PC-3 (cell line): ENCODE results near the gene ADTRP. TPM values are rescaled to one million over a fixed set of nuclear protein-coding genes. Genes with fewer than 3 reads are reported as not detected.

ENCODE experiments used
- ATAC-seq: fragments of 200-7000 bp; cut with Tn5 transposase; 2 replicates; pipeline ENCODE4 v1.9.1; 2020; ENCODE audit warnings: mild to moderate bottlenecking, moderate library complexity
- BruUV-seq: library from RNA; stranded (reverse); fragments of 400-500 nt; replicated peaks from 2 replicates; lab custom pipeline; 2021; lab: Mats Ljungman, UMichigan
- CTCF ChIA-PET: fragments of 300-600 bp; sonication (Branson Sonifier 250); formaldehyde crosslinking; loops from one replicate; lab custom pipeline; 2022; ENCODE audit warnings: antibody characterized with exemption; lab: Charles Lee
- POLR2A ChIA-PET: fragments of 300-600 bp; sonication (Branson Sonifier 250); formaldehyde crosslinking; loops from one replicate; lab custom pipeline; 2022; ENCODE audit warnings: antibody characterized with exemption; ENCODE audit not compliant: unreplicated experiment; lab: Charles Lee
- DNase-seq: peaks from one replicate; pipeline ENCODE4 v3.0.0-alpha.2; 2015
- H2AFZ ChIP-seq: fragments of 300-600 bp; sonication (generic); 2 replicates; pipeline ENCODE4 v1.6.0; 2016; ENCODE audit warnings: antibody characterized with exemption, low read length
- H3F3A ChIP-seq: fragments of 300-600 bp; sonication (generic); one replicate; pipeline ENCODE4 v1.6.0; 2017; ENCODE audit warnings: antibody characterized with exemption, low read length, control low read depth, mild to moderate bottlenecking; ENCODE audit not compliant: unreplicated experiment
- H3K27ac ChIP-seq: fragments of 300-600 bp; sonication (generic); 2 replicates; pipeline ENCODE4 v1.5.1; 2016; ENCODE audit warnings: mild to moderate bottlenecking, low read length
- H3K27me3 ChIP-seq: fragments of 300-600 bp; sonication (generic); 2 replicates; pipeline ENCODE4 v1.6.1; 2016; ENCODE audit warnings: low read length, mixed read lengths
- H3K36me3 ChIP-seq: fragments of 300-600 bp; sonication (generic); 2 replicates; pipeline ENCODE4 v1.6.1; 2016; ENCODE audit warnings: low read depth, mixed run types, low read length, mixed read lengths
- H3K4me1 ChIP-seq: fragments of 300-600 bp; sonication (generic); 2 replicates; pipeline ENCODE4 v1.5.1; 2016; ENCODE audit warnings: low read length; ENCODE audit not compliant: insufficient read depth
- H3K4me2 ChIP-seq: fragments of 300-600 bp; sonication (generic); 2 replicates; pipeline ENCODE4 v1.6.0; 2016; ENCODE audit warnings: low read length
- H3K4me3 ChIP-seq: fragments of 300-600 bp; sonication (generic); 2 replicates; pipeline ENCODE4 v1.5.1; 2016; ENCODE audit warnings: mild to moderate bottlenecking, low read length, mixed read lengths
- H3K79me2 ChIP-seq: fragments of 300-600 bp; sonication (generic); 2 replicates; pipeline ENCODE4 v1.6.1; 2017; ENCODE audit warnings: low read length, mixed read lengths
- H3K9ac ChIP-seq: fragments of 300-600 bp; sonication (generic); 2 replicates; pipeline ENCODE4 v1.6.0; 2016; ENCODE audit warnings: mild to moderate bottlenecking, low read length
- H3K9me2 ChIP-seq: fragments of 300-600 bp; sonication (generic); replicated peaks from 2 replicates; pipeline ENCODE4 v1.6.1; 2016; ENCODE audit warnings: mixed run types, low read length, mixed read lengths
- H3K9me3 ChIP-seq: fragments of 300-600 bp; sonication (generic); 2 replicates; pipeline ENCODE4 v1.6.1; 2016; ENCODE audit warnings: low read length, mixed read lengths
- H4K20me1 ChIP-seq: fragments of 300-600 bp; sonication (generic); 2 replicates; pipeline ENCODE4 v1.6.1; 2016; ENCODE audit warnings: low read length, mixed read lengths
- CTCF ChIP-seq: fragments of 300-600 bp; sonication (generic); conservative IDR thresholded peaks from 2 replicates; pipeline ENCODE4 v1.5.1; 2017; ENCODE audit warnings: antibody characterized with exemption, low read depth, mild to moderate bottlenecking, low read length
- EZH2 ChIP-seq: fragments of 300-600 bp; sonication (generic); IDR thresholded peaks from one replicate; pipeline ENCODE4 v1.6.1; 2017; ENCODE audit warnings: antibody characterized with exemption, mild to moderate bottlenecking, low read length; ENCODE audit not compliant: unreplicated experiment
- EZH2phosphoT487 ChIP-seq: fragments of 300-600 bp; sonication (generic); IDR thresholded peaks from 2 replicates; pipeline ENCODE4 v1.6.1; 2018; ENCODE audit warnings: mild to moderate bottlenecking, antibody characterized with exemption, low read length, borderline replicate concordance
- intact Hi-C: fragments of 100-400 bp; cut with micrococcal nuclease; formaldehyde crosslinking; loops from 2 replicates; pipeline ENCODE4 v1.9.0; 2023
- total RNA-seq: library from RNA; depleted of rRNA; stranded (reverse); fragments of >200 nt; gene quantifications from 2 replicates; pipeline ENCODE4 v1.2.3, GENCODE V29; 2014

Gene ADTRP
- total RNA-seq, 1 experiment from 2014 or later, result not detected

- Histone ChIP-seq H3K4me1 (no peaks in the 10 kb centered on the region), H3K27ac (no peak overlapping the region), H3K4me3 (no peak overlapping the region), H2AFZ (no peak overlapping the region), H3K79me2 (no peaks in the 10 kb centered on the region), H3K9me3 (no peaks in the 10 kb centered on the region), H4K20me1 (no peaks in the 10 kb centered on the region), H3K4me2 (no peak overlapping the region), H3K36me3 (no peaks in the 10 kb centered on the region), H3K27me3 (no peaks in the 10 kb centered on the region), H3K9ac (no peak overlapping the region), H3F3A (no peaks in the 10 kb centered on the region), H3K9me2 (no peaks in the 10 kb centered on the region)
- DNase-seq (no peak), ATAC-seq (no peak)
- no TSS peak for BruUV-seq
- ChIA-PET CTCF (no interaction called here), POLR2A (no interaction called here)
- intact Hi-C loops, result no loop called here
- TF ChIP-seq EZH2phosphoT487 (no peak), CTCF (no peak), EZH2 (no peak)
Measured at GRCh38 chr6:11750682-11751081, 27.9 kb downstream of the ADTRP start.

GRCh38 chr6:11748591-11749210, 29.9 kb downstream of the ADTRP start:
- H3K27ac ChIP-seq, result no peak overlapping the region
- no peaks in the 10 kb centered on the region for H3K9me3 ChIP-seq
- TF ChIP-seq CTCF, result no peak
- TF ChIP-seq EZH2, result no peak
- TF ChIP-seq EZH2phosphoT487, result no peak
- ATAC-seq (no peak), DNase-seq (no peak)
- no peak overlapping the region for H3K4me3 ChIP-seq
- intact Hi-C loops, result no loop called here
- no peak overlapping the region for H3K4me2 ChIP-seq
- H3K79me2 ChIP-seq, result no peaks in the 10 kb centered on the region
- H3K36me3 ChIP-seq, result no peaks in the 10 kb centered on the region
- no TSS peak for BruUV-seq
- CTCF ChIA-PET, result interaction anchor here (0.5 kb wide), 1 partner anchor 789 kb away, joined by 3 read pairs; no protein-coding TSS in a partner anchor
- POLR2A ChIA-PET, result no interaction called here
- H3F3A ChIP-seq, result no peaks in the 10 kb centered on the region
- no peaks in the 10 kb centered on the region for H3K4me1 ChIP-seq
- no peaks in the 10 kb centered on the region for H3K27me3 ChIP-seq
- H2AFZ ChIP-seq, result no peak overlapping the region
- no peak overlapping the region for H3K9ac ChIP-seq
- H3K9me2 ChIP-seq, result no peaks in the 10 kb centered on the region
- no peaks in the 10 kb centered on the region for H4K20me1 ChIP-seq

- CTCF ChIA-PET, result no interaction called here
- H3K4me2 ChIP-seq, result no peak overlapping the region
- H3K27me3 ChIP-seq, result no peaks in the 10 kb centered on the region
- no peaks in the 10 kb centered on the region for H3K79me2 ChIP-seq
- no peak overlapping the region for H2AFZ ChIP-seq
- ATAC-seq, result no peak
- intact Hi-C loops, result no loop called here
- POLR2A ChIA-PET, result no interaction called here
- no peaks in the 10 kb centered on the region for H3F3A ChIP-seq
- no peaks in the 10 kb centered on the region for H3K36me3 ChIP-seq
- no peak overlapping the region for H3K4me3 ChIP-seq
- no peaks in the 10 kb centered on the region for H3K4me1 ChIP-seq
- H3K9ac ChIP-seq, result no peak overlapping the region
- TF ChIP-seq CTCF (no peak), EZH2phosphoT487 (no peak)
- no TSS peak for BruUV-seq
- DNase-seq, result no peak
- no peak overlapping the region for H3K27ac ChIP-seq
- no peaks in the 10 kb centered on the region for H4K20me1 ChIP-seq
- no peaks in the 10 kb centered on the region for H3K9me3 ChIP-seq
- no peaks in the 10 kb centered on the region for H3K9me2 ChIP-seq
Measured at GRCh38 chr6:11747021-11747420, 31.6 kb downstream of the ADTRP start.
